HG02870 (cell line): ENCODE measurements around the gene PRDM12.
"Not testable (repeated sequence)": the region's sequence is repeated elsewhere in the genome, so short reads cannot be mapped to it uniquely, and the experiment has no call there.

ENCODE experiments used
- ATAC-seq: cut with Tn5 transposase; IDR thresholded peaks from one replicate; pipeline ENCODE4 v1.9.1; 2021; ENCODE audit warnings: mild to moderate bottlenecking, moderate library complexity; ENCODE audit not compliant: unreplicated experiment

PRDM12 gene

DNA sequence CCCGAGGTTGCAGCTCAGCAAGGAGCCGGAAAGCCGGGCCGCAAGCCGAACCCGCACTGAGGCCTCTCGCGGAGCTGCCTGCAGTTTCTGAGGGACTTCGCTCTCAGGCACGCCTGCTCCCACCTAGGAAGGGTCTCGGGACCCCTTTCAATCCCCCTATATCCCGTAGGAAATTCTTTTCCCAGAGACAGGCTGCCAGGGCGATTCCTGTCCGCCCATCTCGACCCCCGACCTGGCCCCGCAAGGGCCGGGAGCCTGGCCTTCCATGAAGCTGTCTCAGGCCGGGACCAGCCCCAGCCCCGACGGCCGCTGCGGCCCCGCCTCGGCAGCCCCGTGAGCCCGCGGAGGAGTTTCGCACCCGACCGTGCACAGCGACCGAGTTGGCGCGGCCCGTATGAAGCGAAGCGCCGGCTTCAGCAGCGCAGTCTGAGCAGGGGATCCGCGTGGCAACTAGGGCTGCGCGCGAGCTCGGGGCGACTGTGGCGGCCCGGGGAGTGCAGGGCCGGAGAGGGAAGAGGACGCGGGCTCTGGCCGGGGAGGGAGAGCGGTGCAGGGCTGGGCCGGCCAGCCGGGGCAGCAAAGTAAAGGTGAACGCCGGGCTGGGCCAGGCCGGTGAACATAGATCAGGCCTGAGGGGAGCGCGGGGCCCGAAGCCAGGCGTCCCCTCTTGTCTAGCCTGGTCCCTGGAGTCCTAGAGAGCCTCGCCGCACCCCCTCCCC lies 977 bp upstream of the PRDM12 start:
- ATAC-seq = no peak

DNA sequence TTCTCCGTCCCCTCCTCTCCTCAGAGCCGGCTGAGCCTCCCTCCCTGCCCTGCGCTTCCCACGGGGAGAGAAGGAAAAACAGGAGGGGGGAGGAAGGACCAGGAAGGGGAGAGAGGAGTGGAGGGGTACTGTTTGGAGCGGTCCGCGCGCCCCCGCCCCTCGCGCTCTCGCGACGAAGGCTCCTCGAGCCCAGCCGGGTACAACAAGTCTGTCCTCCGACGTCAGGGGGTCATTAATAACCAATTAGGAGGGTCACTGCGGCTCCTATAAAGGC lies 480 bp upstream of the PRDM12 start:
- ATAC-seq = no peak

DNA sequence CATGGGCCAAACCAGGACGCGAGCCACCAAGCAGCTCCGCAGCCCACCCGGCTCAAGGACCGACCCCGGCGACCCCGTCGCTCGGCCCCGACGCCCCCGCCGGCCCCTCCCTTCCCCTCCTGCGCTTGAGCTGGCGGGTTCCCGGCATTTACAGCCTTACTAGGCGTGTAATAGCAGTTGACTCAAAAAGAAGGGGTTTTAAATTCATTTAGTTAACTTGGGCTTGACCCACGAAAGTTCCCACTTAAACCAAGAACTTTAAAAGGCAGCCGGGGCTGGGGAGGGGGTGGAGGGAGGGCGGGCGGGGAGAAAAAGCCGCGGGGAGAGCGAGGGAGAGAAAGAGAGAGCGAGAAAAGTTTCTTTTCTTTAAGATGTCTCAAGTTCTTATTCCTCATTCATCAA lies 636 bp downstream of the PRDM12 start:
- ATAC-seq = no peak

GRCh38 chr9:130665431-130666392 lies 1.3 kb downstream of the PRDM12 start:
- ATAC-seq = no peak

DNA sequence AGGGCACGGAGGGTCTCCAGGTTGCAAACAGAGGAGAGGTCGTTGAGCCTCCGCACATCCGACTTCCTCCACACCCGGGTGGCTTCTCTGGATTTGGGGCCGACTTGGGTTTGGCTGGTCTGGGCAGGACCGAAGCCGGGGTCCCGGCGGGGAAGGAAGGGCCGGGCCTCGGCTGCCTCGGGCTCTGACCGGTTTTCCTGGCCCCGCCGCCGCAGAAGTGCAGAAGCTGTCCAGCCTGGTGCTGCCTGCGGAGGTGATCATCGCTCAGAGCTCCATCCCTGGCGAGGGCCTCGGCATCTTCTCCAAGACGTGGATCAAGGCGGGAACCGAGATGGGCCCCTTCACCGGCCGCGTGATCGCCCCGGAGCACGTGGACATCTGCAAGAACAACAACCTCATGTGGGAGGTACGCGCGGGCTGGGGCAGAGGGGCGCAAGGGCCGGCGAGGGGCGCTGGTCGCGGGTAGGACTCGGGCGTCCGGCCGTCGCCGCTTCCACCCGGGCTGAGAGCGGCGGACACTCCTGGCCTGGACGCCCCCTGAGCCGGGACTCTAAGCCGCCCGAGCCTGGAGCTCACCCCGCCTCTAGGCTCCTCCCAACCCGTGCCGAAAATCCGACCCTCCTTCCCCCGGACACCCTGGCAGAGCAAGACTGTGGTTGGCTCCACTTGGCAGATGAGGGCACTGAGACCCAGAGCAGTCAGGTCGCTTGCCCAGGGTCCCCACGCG lies 2.2 kb downstream of the PRDM12 start:
- ATAC-seq = no peak

DNA sequence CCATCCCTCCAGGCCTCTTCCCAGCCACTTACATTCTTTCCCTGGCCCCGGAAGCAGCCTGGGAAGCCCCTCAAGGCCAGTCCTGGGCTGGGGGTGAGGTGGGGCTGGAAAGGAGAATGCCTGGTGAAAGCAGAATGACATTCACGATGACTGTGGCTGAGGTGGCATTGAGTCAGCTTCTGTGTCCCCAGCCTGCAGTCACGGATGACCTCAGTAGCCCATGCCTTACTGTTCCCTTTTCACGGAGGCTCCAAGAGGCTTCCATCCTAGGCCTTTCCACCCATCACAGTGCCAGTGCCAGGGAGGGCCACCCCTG lies 2.7 kb downstream of the PRDM12 start:
- no peak for ATAC-seq

DNA sequence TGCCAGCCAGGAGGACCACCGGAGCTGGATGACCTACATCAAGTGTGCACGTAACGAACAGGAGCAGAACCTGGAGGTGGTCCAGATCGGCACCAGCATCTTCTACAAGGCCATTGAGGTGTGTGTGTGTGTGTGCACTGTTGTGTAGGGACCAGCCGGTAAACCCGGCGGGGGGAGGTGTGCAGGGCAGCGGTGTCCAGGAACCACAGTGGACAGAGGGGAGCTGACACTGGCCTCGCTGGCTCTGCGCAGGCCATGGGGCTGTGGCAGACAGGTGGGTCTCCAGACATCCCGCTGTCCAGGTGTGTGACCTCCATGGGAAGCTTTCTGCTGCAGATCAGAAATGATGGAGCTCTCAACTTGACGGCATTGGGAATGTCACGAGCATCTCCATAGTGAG lies 3.8 kb downstream of the PRDM12 start:
- ATAC-seq = no peak

DNA sequence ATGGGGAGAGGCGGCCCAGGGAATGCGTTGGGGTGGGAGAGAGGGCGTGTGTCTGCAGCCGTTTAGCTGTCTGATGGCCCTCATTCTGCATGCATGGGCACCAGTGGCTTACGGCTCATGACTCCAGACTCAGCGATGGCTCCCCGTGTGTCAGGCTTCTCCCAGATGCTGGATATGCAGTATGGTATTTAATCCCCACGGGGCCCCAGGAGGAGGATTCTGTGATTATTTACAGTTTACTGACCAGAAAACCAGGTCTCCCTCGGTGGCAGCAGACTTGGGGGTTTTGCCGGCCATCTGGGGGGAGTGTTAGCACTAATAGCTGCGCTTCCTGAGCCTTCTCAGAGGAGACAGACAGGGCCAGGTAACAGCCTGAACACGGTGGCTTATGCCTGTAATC lies 4.3 kb downstream of the PRDM12 start:
- no peak for ATAC-seq

- ATAC-seq = no peak
Measured at GRCh38 chr9:130669965-130670364, 5.6 kb downstream of the PRDM12 start.

DNA sequence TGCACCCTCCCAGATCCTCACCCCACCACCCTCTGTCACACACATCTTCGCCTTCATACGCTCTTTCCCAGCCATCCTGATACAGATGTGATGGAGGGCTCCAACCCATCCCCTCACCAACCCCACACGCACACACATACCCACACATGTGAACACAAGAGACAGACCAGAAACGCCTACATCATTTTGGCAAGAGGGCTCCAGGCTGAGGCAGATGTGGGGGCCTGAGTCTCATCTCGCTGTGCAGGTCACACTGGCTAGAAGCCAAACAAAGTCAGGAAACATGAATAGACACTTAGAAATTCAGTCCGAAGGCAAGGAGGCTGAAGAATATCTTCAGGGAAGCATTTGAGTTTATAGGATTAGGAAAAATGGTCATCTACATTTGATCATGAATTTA lies 6.2 kb downstream of the PRDM12 start:
- ATAC-seq = no peak

- no peak for ATAC-seq
Measured at GRCh38 chr9:130672466-130672865, 8.1 kb downstream of the PRDM12 start.

DNA sequence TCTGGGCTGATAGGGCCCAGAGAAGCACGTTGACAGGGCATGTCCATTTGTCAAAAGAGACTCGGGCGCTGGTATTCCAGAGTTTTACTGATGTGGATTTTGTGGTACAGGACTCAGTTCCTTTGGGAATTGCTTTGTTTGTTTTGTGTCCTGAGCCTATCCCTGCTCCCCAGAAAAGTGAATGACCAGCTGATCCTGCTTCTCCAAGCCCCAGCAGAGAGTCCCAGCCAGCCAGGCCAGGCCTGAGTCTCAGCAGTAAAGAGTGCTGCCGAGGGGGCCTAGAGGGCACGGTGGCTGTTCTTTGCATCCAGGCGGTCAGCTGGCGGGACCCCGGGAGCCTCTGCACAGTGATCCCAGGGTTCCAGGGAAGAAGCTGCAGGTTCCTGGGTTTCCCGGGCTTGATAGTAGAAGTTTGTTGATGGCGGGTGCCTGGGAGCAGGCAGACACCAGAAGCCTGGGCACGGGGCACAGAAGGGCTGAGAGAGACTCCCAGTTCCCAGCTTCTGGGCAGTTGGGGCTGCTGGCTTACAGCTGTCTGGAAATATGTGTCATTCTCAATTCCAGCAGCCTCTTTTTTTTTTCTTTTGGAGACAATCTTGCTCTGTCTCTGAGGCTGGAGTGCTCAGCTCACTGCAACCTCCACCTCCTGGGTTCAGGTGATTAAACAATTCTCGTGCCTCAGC lies 8.7 kb downstream of the PRDM12 start:
- ATAC-seq = no peak

- ATAC-seq = no peak
Measured at GRCh38 chr9:130675396-130675795, 11.0 kb downstream of the PRDM12 start.

DNA sequence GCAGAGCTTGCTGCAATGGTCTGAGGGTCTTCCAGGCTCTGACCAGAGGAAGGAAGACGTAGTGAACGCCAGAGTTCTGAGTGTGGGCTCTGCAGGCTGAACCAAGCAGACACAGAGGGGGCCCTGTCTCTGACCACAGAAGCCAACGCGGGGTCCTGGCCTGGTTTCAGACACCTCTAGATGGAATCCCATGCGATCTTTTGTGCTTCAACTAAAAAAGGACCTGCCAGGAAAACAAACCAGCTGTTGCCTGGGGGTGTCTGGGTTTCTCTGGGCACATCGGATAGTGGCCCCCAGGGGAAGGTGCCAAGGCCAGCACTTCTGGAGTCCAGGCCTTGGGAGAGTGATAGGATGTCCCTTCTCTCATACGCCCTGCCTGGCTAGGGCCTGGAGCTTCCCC lies 12.9 kb downstream of the PRDM12 start:
- no peak for ATAC-seq

- no peak for ATAC-seq
Measured at GRCh38 chr9:130680836-130681768, 16.7 kb downstream of the PRDM12 start.

DNA sequence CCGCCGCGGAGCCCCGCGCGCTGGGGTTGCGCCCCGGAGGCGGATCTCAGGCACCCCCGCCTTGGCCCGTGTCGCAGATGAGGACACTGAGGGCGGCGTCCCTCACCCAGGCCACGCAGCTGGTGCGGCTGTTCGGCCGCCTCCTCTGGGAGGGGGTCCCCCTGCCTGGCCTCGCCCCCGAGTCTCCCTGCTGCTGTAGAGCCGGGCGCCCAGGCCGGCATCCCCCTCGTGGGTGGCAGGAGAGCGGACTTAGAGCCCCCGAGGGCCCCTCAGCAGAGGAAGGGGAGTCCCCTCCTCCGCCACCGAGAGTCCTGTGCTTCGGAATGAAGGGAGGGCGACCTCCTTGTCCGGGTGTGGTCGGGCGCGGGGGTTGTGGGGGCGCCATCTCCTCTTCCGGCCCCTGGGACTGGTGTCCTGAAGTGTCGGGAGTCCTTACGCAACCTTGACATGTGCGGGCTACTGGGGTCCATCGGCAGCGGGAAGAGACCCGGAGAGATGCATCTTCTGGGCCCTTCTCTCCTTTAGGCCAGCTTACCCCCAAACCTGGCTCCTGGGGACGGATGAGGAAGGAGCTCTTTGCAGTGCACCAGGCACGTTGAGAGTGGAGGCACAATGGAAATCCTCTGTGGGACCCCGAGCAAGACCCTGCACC lies 17.5 kb downstream of the PRDM12 start:
- ATAC-seq = no peak

DNA sequence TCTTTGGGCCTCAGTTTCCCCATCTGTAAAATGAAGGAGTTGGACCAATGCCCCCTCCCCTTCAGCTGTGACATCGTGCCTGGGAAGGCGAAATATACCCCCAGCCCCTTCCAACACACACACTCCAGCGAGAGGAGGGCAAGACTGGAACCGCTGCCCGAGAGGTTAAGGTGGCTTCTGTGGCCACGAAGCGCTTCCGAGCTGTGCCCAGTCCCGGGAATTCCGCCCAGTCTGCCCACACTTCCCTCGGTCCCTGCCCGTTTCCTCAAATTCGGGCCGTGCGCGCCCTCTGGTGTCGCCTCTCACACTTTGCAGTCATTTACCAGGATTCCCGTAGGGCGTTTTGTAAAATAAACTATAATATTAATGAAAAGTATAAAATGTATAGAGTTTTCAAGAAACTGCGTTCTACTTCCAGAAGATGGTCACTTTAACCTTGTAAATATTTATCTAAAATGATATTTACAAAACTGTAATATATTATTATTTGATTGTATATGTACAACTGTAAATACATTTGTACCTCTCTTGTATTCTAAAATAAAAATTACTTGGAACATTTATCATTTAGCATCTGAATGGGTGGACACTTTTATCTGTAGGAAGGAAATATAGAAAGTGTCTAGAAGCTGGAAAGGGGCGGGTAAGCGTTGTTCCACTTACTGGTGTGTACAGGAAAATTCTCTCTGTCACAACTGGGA lies 18.2 kb downstream of the PRDM12 start:
- ATAC-seq = no peak

DNA sequence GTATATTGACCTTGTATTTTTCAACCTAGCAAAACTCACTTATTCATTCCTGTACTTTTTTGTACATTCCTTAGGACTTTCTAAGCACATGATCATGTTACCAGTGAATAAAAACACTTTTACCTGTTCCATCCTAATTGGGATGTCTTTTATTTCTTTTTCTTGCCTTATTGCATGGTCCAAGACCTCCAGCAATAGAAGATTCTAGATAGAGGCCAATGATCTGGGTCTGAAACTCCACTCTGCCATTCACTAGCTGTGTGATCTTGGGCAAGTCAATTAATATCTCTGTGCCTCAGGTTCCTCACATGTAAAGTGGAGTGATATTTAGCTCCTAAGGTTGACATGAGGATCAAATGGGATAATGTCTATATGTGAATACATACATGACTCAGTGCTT lies 20.7 kb downstream of the PRDM12 start:
- no peak for ATAC-seq

DNA sequence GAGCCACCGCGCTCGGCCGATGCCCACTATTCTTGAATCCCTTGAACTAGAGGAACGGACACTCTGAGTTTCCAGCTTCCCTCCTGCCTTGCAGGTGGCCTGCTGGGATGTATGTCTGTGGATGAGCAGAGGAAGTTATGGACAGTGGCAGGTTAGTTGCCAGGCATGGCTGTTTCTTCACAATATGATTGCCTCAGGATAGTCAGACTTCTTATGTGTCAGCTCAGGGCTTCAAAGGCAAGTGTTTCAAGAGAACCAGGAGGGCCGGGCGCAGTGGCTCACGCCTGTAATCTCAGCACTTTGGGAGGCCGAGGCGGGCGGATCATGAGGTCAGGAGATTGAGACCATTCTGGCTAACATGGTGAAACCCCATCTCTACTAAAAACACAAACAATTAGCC lies 21.6 kb downstream of the PRDM12 start:
- not testable (repeated sequence) for ATAC-seq
